COLO829 (cell line): ENCODE measurements around the gene ROCK2.
A peak's percentile ranks its signal among the peaks of the same experiment; 100 is the strongest.

Experiments used
- DNase-seq: peaks from one replicate; pipeline ENCODE4 v3.0.0; 2012; ENCODE audit warnings: low spot score

The ROCK2 gene

DNA sequence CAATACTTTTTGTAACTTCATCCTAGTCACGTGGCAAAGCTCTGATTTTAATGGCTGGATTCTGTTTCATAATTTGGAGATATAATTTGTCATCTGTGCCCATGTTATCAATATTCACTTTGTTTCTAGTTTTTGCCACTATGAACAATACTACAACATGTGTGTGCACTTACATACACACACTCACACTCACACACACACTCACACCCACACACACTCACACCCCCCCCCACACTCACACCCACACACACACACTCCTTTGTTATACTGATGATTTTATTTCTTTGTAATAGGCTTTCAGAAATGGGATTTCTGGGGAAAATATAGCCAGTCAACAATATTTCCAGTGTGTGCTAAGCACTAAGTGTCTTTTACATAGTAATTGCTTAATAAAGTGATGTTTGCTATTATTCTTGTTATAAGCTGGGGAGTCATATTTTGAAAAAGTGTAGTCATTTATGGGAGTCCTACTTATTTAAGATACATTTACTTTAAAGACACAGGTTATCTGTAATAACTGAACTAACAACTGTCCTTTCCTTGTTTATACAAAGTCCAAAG is 22.8 kb upstream of the ROCK2 start:
- DNase-seq, result no peak

DNA sequence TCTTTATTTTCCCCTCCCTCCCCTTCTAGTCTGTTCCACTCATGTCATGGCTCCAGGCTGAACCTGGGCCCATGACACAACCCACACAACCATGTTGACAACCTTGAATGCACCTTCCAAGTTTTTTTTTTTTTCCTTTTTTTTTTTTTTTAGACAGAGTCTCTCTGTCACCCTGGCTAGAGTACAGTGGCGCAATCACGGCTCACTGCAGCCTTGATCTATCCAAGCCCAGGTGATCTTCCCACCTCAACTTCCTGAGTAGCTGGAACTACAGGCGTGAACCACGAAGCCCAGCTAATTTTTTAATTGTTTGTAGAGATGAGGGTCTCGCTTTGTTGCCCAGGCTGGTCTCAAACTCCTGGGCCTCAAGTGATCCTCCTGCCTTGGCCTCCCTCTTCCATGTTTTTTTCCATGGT is 21.9 kb upstream of the ROCK2 start:
- DNase-seq, result no peak

DNA sequence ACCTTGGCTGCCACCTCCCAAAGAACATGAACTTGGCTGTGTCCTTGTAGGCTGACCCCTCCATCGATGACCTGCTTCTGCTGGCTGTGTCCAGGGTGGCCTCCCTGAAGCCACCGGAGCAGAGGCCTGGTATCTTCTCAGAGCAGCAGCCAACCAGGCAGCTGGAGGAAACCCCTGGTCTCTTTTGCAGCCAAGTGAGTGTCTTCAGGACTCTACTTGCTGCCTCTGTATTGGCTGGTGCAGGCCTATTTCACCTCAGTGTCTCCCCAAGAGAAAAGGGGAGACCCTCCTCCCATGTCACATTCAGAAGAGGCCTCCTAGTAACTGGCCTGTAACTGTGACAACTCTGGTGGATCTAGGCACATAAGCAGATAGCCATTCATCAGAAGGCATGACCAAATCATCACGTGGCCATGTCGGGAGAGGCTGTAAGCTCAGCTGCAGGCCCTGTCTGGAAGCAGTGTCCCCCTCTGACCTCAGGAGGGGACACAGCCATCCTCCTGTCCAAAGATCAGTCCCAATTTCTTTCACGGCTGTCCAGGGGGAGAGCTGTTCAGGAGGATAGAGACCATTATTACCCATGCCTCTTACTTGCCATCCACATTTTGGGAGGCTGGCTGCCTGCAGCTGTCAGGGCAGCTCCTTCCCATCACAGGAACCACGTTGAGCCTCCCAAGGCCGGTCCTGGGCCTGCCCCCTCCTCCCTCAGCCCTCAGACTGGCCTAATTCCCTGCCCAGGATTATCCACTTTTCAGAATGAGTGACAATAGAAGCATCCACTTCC is 20.9 kb upstream of the ROCK2 start:
- no peak for DNase-seq

DNA sequence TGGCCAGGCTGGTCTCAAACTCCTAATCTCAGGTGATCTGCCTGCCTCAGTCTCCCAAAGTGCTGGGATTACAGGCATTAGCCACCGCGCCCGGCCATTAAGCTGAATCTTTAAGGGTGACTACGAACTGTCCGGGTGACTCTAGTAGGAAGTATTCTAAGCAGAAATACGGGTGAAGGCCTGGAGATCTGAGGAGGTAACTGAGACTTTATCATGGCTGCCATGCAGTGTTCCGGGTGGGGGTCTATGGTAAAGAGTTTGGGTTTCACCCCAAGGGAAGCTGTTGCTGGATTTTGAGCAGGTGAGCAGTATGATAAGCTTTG is 20.1 kb upstream of the ROCK2 start:
- DNase-seq, result no peak

GRCh38 chr2:11363868-11364564 is 19.6 kb upstream of the ROCK2 start:
- DNase-seq, result no peak

- no peak for DNase-seq
These were observed 15.4 kb upstream of the ROCK2 start for GRCh38 chr2:11359865-11360264.

DNA sequence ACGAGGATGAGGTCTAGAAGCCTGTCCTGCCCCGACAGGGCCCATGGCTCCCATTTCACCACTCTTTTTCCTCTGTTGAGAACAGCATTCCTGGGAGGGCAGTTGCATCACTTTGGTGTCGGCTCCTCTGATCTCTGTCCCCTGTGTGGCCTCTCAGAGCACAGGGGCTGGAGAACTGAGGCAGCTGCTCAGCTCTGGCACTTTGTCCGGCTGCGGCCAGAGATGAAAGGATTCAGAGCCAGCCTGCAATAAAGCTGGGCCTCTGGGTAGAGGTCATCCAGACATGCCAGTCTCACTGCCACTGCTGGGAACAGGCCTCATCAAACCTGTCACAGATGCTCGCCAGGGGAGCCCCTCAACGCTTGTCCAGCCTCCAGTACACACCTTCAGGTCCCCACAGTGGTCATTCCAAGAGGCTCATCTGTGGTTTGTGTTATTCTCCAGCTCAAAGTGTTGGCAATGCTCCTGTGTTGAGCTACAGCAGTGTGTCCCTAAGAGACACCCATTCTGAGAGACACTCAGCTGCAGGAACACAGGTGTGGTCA is 13.1 kb upstream of the ROCK2 start:
- DNase-seq, result no peak

DNA sequence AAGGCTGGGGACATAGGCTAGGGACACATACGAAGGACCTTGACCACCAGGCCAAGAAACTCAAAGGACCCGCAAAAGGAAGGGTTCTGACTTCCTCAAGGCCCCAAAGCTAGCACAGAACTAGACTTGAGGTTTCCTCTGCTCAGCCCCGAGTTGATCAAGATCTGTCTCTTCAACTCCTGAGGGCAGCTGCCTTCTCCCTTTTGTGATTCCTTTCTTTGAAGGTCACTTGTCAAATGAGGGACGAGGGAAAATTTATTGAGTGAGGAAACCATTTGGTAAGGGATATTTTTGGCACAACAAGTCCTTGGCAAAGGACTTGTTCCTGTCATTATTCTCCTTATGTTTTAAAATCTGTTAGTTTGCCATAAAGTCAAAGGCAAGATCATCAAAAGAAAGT is 12.3 kb upstream of the ROCK2 start:
- DNase-seq, result no peak

GRCh38 chr2:11355194-11356053 is 11.0 kb upstream of the ROCK2 start:
- no peak for DNase-seq

DNA sequence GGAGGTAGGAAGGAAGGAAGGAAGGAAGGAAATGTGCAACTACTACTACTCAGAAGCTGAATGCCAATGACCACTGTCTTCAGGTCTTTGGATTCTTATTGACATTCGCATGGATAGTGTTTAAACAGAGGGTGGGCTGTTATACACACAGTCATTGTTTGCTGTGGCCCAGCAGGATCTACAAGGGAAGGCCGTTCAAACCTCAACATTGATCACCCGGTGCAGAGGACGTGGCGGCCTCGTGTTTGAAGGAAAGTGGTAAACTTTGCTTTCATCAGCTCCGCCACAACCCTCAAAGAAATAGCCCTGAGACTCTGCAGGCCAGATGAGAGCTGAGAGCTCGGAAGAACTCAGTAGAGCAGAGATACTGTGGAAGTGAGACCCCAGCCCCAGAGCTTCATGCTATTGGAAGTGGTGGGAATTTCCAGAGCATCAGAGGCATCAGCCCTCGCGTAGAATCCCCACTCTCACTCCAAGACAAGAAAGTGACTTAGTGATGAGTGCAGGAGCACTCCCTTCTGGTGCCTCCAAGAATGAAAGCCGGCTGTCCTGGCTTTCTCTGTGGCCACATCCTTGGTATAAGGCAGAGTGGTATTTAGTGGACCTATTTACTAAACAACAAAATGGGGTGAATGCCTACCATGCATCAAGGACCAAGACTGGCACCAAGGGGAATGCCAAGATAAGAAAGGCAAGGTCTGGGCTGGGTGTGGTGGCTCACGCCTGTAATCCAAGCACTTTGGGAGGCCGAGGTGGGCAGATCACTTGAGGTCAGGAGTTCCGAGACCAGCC is 10.1 kb upstream of the ROCK2 start:
- no peak for DNase-seq

DNA sequence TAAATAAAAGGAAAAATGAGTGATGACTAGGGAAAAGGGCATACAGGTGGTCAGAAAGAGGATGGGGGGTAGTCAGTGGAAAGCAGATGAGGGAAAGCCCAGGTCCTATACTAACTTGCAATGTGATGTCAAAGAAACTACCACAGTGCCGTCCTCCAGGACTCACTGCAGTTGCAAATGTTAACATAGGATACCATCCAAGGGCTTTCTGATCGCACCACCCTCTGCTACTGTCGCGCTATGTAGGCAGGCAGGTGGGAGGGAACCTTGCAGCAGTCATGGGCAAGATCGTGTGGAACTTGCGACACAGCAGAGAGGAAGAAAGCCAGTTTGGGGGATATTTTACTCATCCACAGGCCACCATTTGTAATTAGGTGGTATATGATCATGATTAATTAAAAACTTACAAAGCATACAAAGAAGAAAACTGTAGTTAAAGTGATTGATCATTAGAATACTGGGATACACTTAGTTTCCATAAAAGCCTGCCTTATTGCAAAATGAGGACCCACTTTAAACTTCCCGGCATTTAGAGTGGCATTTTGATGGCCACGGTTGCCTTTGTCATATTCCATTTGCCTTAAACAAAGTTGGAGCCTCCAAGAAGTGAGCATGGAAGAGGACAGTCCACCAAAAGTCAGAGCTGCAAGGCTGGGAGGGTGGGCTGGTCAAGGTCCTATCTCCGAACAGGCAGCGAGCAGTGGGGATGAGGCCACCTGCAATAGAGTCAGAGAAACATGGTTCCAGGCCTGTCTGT is 8.5 kb upstream of the ROCK2 start:
- DNase-seq, result no peak

DNA sequence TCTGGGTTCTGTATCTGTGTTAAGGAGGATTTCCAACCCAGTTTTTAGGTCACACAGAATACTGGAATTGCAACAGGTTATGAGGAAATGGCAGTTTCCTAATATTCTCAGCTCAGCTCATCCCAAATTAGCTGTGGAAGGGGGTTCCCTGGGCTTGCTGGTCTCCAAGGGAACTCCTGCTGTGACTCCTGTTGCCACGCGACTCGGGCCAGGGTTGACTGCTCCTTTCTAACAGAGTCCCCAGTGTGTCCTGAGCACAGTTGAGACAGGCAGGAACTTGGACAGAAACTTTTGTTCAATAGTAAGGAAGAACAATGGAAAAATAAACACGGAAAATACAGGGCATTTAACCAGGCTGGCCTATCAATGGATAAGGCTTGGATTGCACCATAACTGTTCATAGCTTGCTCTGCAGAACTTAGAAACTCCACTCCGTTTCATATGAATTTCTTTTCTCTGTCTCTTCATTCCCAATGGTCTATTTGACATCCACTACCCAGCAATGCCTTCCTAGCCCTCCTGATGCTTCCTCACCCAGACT is 3.8 kb upstream of the ROCK2 start:
- no peak for DNase-seq

DNA sequence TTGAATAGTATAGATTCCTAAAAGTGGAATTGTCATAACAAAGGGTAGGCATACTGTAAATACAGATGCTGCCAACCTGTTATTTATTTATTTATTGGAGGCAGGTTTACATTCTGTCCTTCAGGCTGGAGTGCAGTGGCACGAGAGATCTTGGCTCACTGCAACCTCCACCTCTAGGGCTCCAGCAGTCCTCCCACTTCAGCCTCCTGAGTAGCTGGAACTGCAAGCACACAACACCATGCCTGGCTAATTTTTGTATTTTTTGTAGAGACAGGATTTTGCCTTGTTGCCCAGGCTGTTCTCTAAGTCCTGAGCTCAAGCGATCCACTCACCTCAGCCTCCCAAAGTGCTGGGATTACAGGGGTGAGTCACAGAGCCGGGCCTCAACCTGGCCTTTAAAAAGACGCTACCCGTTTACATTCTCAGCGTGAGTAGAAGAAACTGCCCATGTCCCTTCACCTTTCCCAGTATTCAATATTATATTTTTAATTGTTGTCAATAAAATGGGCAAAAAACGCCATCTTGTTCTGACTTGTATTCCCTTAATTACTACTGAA is 3.0 kb upstream of the ROCK2 start:
- no peak for DNase-seq

GRCh38 chr2:11346023-11346482 is 1.6 kb upstream of the ROCK2 start:
- DNase-seq, result no peak

DNA sequence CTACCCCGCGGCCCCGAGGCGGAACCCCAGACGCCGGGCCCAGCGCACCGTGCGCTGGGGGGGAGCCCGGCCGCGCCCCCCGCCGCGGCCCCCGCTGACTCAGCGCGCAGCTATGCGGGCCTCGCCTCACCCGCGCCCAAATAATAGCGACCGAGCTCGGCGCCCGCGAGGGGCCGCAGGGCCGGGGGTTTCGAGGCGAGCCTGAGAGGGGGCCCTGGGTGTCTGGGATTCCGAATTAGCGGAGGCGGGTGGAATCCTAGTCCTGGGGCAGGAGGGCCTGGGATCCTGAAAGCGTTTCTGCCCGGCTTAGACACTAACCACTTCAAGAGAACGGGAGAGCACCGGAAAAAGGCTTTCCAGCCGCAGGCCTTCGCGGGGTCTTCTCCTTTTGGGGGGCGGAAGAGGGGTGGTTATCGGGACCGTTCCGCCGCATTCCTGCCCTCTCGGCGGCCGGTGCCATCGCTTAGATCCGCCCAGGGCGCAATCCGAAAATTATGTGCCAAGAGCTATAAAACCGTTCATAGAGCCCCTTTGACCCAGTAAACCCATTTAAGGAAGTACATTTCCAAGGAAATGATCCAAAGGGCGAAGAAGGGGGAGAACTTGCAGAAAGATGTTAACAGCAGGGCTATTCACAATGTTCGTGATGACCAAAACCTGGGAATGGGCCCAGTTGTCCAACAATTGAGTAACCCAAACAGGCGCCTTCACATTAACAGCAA is 681 bp upstream of the ROCK2 start:
- peak; percentile 63 for DNase-seq

DNA sequence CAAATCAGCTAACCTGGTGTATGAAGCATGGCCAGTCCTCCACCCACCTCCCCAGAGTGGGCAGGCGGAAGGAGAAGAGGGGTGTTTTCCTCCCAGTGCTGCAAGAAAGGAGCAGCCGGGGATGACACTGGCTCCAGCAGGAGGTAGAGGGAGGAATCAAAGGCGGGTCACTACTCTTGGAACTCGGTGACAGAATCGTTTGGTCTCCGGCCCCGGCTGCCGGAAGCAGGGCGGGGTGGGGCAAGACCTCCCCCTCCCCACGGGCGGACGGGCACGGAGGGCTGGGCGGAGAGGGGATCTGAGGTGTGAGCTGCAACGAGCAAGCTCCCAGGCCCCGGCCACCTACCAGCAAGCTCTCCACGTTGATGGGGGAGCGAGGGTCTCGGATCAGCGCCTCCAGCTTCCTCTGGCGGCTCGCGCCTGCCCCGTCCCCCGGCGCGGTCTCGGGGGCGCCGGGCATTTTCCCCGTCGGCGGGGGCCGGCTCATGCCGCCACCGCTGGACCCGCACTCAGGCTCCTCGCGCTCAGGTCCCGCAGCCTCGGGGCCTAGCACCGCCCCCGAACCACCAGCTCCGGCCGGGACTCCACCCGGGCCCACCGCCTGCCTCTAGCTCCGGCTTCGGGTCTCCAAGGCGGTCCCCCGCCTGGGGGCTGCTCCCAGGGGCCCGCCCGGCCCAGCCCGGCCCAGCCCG is 640 bp downstream of the ROCK2 start:
- no peak for DNase-seq

DNA sequence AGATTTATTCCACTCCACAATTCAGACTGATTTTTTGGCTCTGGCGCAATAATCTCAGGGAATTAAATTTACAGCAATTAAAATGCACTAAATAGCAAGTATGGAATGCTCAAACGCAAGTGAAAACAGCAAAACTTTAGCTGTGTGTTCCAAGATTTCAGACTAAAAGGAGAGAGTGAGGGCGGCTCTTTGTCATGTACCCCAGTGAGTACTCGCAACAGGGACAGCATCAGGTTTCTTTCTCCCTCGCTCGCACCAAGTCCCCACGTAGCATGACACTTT is 1.1 kb downstream of the ROCK2 start:
- no peak for DNase-seq

- DNase-seq, result peak; percentile 28
These were observed 1.7 kb downstream of the ROCK2 start for GRCh38 chr2:11342551-11343367.
